ENCODE results near the gene IFI27. TPM values are rescaled to one million over a fixed set of nuclear protein-coding genes. Genes with fewer than 3 reads are reported as not detected.

The IFI27 gene
- total RNA-seq, 5 donors from 2014 or later (not counting 1 experiment from before 2014, with no cell fraction given) = 1.6 to 6.1 (median 1.8) TPM

DNA sequence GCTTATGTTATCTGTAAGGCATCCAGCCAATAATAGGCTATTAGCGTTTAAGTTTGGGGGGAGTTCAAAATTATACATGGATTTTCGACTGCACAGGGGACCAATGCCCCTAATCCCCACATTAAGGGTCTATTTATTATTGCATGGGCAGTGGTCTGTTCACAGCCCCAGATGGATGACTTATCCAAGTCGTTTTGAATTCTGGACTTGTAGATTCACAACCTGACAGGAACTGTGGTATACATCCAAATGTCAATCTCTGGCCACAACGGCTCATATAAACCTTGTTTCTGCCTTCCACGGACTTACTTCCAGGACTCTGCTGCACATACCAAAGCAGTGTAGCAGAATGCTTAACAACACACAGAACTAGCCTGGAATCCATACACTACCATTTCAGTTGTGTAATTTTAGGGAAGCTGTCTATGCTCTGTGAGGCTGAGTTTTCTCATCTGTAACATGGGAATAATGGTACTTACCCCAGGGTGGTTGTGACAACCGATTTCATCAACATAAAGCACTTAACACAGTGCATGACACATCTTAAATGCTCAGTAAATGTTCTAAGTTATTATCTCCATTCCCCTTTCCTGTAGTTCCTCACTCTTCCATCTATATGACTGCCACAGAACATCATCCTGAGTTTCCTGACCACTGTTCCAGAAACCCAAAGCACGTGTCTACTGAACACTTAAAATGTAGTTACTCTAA is 33.3 kb upstream of the IFI27 start:
- Histone ChIP-seq H3K9me3 (peaks cover 8% of the 10 kb centered on the region), H3K36me3 (ENCODE audit: control insufficient read depth in 2 of 2, extremely low read depth in 1 of 2, insufficient read depth in 1 of 2, low read length in 1 of 2) (peaks cover 5 to 25% of the 10 kb centered on the region in 2 donors), H3K4me1 (ENCODE audit: control insufficient read depth in 1 of 2, extremely low read depth in 1 of 2, insufficient read depth in 2 of 2, low read length in 2 of 2) (peaks cover 30 to 37% of the 10 kb centered on the region in 2 experiments), H3K4me3 (ENCODE audit: control insufficient read depth in 1 of 2, extremely low read depth in 1 of 2, low read length in 1 of 2) (peak overlapping the region in 1 of 2 donors; percentile 100), H3K27me3 (replicated peaks in 1 of 2; ENCODE audit: control insufficient read depth in 2 of 2, extremely low read depth in 1 of 2, insufficient read depth in 2 of 2, low read length in 1 of 2) (no peaks in the 10 kb centered on the region), H3K27ac (ENCODE audit: low read length) (no peak overlapping the region)
- Mint-ChIP-seq H3K4me1 (peaks cover 65 to 69% (median 66%) of the 10 kb centered on the region in 3 donors), H3K36me3 (peaks cover 54% of the 10 kb centered on the region), H3K9me3 (peaks cover 0 to 17% (median 14%) of the 10 kb centered on the region in 3 donors), H3K27me3 (no peaks in the 10 kb centered on the region), H3K27ac (peak overlapping the region in 1 of 2 donors; percentile 19), H3K4me3 (peak overlapping the region; percentile 99 to 100 (median 100))
- CTCF ChIA-PET = no interaction called here
- ATAC-seq (replicated peaks in 1 of 4) = no peak
- POLR2A ChIA-PET = no interaction called here
- 33% methylated on average over 1 of the region's 7 CpGs for WGBS (ENCODE audit: insufficient coverage)
- DNase-seq = no peak

DNA sequence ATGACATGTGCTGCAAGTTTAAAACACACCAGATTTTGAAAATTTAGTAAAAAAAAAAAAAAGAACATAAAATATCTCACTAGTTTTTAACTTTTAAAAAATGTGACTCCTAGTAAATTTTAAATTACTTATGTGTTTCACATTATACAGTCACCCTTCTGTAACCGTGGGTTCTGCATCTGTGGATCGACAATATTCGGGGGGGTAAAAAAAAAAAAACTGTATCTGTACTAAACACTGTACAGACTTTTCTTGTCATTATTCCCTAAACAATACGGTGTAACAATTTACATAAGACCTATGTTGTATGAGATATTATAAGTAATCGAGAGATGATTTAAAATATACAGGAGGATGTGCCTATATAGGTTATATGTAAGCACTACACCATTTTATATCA is 32.7 kb upstream of the IFI27 start:
- Histone ChIP-seq H3K4me1 (ENCODE audit: control insufficient read depth in 1 of 2, extremely low read depth in 1 of 2, insufficient read depth in 2 of 2, low read length in 2 of 2) (peaks cover 30 to 33% of the 10 kb centered on the region in 2 experiments), H3K4me3 (ENCODE audit: control insufficient read depth in 1 of 2, extremely low read depth in 1 of 2, low read length in 1 of 2) (peak overlapping the region; percentile 18 to 100), H3K36me3 (ENCODE audit: control insufficient read depth in 2 of 2, extremely low read depth in 1 of 2, insufficient read depth in 1 of 2, low read length in 1 of 2) (peaks cover 3 to 25% of the 10 kb centered on the region in 2 donors), H3K9me3 (peaks cover 8% of the 10 kb centered on the region), H3K27ac (ENCODE audit: low read length) (no peak overlapping the region), H3K27me3 (replicated peaks in 1 of 2; ENCODE audit: control insufficient read depth in 2 of 2, extremely low read depth in 1 of 2, insufficient read depth in 2 of 2, low read length in 1 of 2) (no peaks in the 10 kb centered on the region)
- ATAC-seq (replicated peaks in 1 of 4) (no peak), DNase-seq (no peak)
- CTCF ChIA-PET = no interaction called here
- peak overlapping the region; percentile 99 to 100 (median 100) for H3K4me3 Mint-ChIP-seq
- peaks cover 64 to 68% (median 66%) of the 10 kb centered on the region in 3 donors for H3K4me1 Mint-ChIP-seq
- peaks cover 52% of the 10 kb centered on the region for H3K36me3 Mint-ChIP-seq
- POLR2A ChIA-PET = no interaction called here
- WGBS (ENCODE audit: insufficient coverage) = no CpG with 5 or more reads among the region's 5 CpGs
- H3K9me3 Mint-ChIP-seq = peaks cover 0 to 15% (median 13%) of the 10 kb centered on the region in 3 donors
- no peak overlapping the region for H3K27ac Mint-ChIP-seq
- no peaks in the 10 kb centered on the region for H3K27me3 Mint-ChIP-seq

DNA sequence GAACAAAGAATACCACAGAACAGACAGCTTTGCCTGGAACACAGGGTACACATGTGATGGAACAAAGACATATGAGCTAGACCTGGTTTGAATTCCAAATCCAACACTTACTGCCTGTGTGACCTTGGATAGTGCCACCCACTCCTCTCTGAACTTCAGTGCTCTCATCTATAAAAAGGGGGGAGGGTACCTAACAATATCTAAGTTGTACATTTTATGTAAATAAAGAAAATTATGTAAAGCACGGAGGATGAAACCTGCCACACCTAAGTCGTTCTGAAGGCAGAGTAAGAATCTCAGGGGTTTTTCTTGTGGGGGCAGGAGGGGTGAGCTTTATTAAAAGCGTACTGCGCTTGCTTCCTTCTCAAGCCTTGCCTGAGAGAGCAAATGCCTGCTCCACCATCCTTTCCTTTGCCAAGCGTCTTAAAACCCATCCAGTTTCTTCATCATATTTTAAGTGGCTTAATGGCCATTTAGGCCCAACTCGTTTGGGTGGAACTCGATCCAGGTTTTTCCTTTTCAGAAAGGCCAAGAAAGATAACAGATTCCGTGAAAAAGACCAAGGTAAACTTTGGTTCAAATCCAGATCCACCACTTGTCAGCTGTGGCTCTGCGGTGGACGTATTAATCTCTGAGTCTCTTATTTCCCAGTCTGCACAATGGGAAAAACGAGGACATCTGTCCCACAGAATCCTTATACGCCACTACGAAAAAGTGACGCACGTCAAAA is 30.5 kb upstream of the IFI27 start:
- peak overlapping the region; percentile 99 to 100 (median 100) for H3K4me3 Mint-ChIP-seq
- Histone ChIP-seq H3K36me3 (ENCODE audit: control insufficient read depth in 2 of 2, extremely low read depth in 1 of 2, insufficient read depth in 1 of 2, low read length in 1 of 2) (peaks cover 3 to 21% of the 10 kb centered on the region in 2 donors), H3K9me3 (peaks cover 3% of the 10 kb centered on the region), H3K27ac (ENCODE audit: low read length) (peak overlapping the region; percentile 94), H3K4me3 (ENCODE audit: control insufficient read depth in 1 of 2, extremely low read depth in 1 of 2, low read length in 1 of 2) (peak overlapping the region; percentile 96 to 100), H3K4me1 (ENCODE audit: control insufficient read depth in 1 of 2, extremely low read depth in 1 of 2, insufficient read depth in 2 of 2, low read length in 2 of 2) (peaks cover 30 to 31% of the 10 kb centered on the region in 2 experiments), H3K27me3 (replicated peaks in 1 of 2; ENCODE audit: control insufficient read depth in 2 of 2, extremely low read depth in 1 of 2, insufficient read depth in 2 of 2, low read length in 1 of 2) (no peaks in the 10 kb centered on the region)
- POLR2A ChIA-PET = interaction anchor here (0.6 to 2.1 kb wide), 7 partner anchors 10 to 102 kb away, joined by 3 to 7 read pairs (median 3); no protein-coding TSS in a partner anchor
- H3K27ac Mint-ChIP-seq = peak overlapping the region; percentile 98 to 99
- peaks cover 0 to 6% (median 6%) of the 10 kb centered on the region in 3 donors for H3K9me3 Mint-ChIP-seq
- no peaks in the 10 kb centered on the region for H3K27me3 Mint-ChIP-seq
- CTCF ChIA-PET = interaction anchor here (0.6 to 4.3 kb wide), 5 partner anchors 42 to 57 kb away, joined by 3 to 20 read pairs (median 4); no protein-coding TSS in a partner anchor
- 0% methylated on average over 11 of the region's 15 CpGs for WGBS (ENCODE audit: insufficient coverage)
- DNase-seq (peak in 14 of 35 experiments; percentile 6 to 56 (median 17)), ATAC-seq (replicated peaks in 1 of 4) (no peak)
- H3K4me1 Mint-ChIP-seq = peaks cover 54 to 60% (median 58%) of the 10 kb centered on the region in 3 donors
- peaks cover 41% of the 10 kb centered on the region for H3K36me3 Mint-ChIP-seq

DNA sequence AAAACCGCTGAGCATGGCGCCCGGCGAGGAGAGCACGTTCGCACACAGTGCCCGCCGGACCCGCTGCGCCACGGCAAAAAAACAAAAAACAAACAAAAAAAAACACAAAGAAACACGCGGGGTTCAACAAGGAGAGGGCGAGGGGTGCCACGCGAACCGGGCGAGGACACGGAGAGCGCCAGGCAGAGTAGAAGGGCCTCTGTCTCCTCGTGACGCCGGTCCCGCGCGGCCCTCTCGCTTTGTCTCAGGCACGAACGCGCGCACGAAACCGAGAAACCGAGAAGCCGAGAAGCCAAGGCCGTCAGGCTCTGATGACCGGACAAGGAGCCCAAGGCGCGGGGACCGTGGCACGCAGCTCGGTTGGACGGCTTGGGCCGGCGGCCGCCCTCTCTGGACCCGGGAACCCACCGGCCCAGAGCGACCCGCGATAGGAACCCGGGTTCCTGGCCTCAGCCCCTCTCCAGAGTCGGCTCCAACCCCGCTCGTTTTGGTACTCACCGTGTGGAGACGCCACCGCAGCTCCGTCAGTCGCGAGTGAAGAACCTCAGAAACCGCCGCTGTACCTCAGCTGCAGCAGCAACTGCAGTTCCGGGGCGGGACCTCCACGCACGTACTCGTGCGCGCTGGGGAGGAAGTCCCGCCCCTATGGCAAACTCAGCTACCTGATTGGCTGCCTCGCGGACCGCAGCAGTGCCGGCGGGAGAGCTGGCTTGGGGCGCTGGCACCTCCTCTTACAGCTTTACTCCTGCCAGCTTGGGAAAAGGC is 29.7 kb upstream of the IFI27 start, which contains the start of the genes DDX24 and IFI27L1:
TSS of gene DDX24 (minus strand) at position 582 of the 765 bp plus-strand sequence. CDS start 1,460 bp downstream, outside the sequence.
TSS of gene IFI27L1 (plus strand) at position 690 of the 765 bp plus-strand sequence. CDS start 15,628 bp downstream, outside the sequence.
- peaks cover 47 to 53% (median 50%) of the 10 kb centered on the region in 3 donors for H3K4me1 Mint-ChIP-seq
- Histone ChIP-seq H3K27ac (ENCODE audit: low read length) (peak within 1 kb of the TSS; percentile 94), H3K36me3 (ENCODE audit: control insufficient read depth in 2 of 2, extremely low read depth in 1 of 2, insufficient read depth in 1 of 2, low read length in 1 of 2) (peaks cover 3 to 21% of the 10 kb centered on the region in 2 donors), H3K4me1 (ENCODE audit: control insufficient read depth in 1 of 2, extremely low read depth in 1 of 2, insufficient read depth in 2 of 2, low read length in 2 of 2) (peaks cover 30 to 31% of the 10 kb centered on the region in 2 experiments), H3K9me3 (no peaks in the 10 kb centered on the region), H3K27me3 (replicated peaks in 1 of 2; ENCODE audit: control insufficient read depth in 2 of 2, extremely low read depth in 1 of 2, insufficient read depth in 2 of 2, low read length in 1 of 2) (no peaks in the 10 kb centered on the region), H3K4me3 (ENCODE audit: control insufficient read depth in 1 of 2, extremely low read depth in 1 of 2, low read length in 1 of 2) (peak within 1 kb of the TSS; percentile 96 to 100)
- CTCF ChIA-PET = interaction anchor here in 1 of 2 donors (0.8 to 4.3 kb wide), 8 partner anchors 10 to 99 kb away, joined by 3 to 20 read pairs (median 5); partner anchors contain the start of genes IFI27L2 and OTUB2
- under 1% methylated on average over 68 of the region's 77 CpGs for WGBS (ENCODE audit: insufficient coverage)
- peak within 1 kb of the TSS; percentile 98 to 99 for H3K27ac Mint-ChIP-seq
- H3K4me3 Mint-ChIP-seq = peak within 1 kb of the TSS; percentile 99 to 100 (median 100)
- no peaks in the 10 kb centered on the region for H3K27me3 Mint-ChIP-seq
- H3K9me3 Mint-ChIP-seq = no peaks in the 10 kb centered on the region
- peaks cover 34% of the 10 kb centered on the region for H3K36me3 Mint-ChIP-seq
- DNase-seq (peak; percentile 87 to 99 (median 96)), ATAC-seq (replicated peaks in 1 of 4) (peak; percentile 97 to 99 (median 98))
- POLR2A ChIA-PET = interaction anchor here (0.6 to 1.2 kb wide), 11 partner anchors 14 to 101 kb away, joined by 3 to 5 read pairs (median 3); partner anchors contain the start of gene IFI27L2 (in 1 of the 2)

DNA sequence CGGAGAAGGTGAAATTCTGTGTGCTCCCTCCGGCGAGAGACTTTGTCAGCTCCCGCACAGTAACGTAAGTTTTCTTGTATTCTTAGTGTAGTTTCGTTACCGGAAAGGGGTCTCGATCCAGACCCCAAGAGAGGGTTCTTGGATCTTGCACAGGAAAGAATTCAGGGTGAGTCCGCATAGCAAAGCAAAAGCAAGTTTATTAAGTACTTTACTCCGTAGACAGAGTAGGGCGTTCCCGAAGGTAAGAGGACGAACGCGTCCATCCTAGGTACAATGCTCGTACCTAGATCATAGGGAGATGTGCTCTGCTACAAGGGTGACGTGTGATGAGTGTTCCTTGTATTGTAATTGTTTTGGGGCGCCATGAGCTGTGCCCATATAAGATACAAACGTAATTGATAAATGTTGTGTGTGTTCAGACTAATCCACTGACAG is 29.1 kb upstream of the IFI27 start:
- Mint-ChIP-seq H3K27ac (peak overlapping the region; percentile 92 to 95), H3K4me3 (peak overlapping the region; percentile 99 to 100 (median 100)), H3K27me3 (no peaks in the 10 kb centered on the region), H3K4me1 (peaks cover 42 to 50% (median 48%) of the 10 kb centered on the region in 3 donors), H3K9me3 (peaks cover 0 to 3% (median 0%) of the 10 kb centered on the region in 3 donors), H3K36me3 (peaks cover 29% of the 10 kb centered on the region)
- ATAC-seq (replicated peaks in 1 of 4) = peak; percentile 15 to 28 (median 20)
- CTCF ChIA-PET = interaction anchor here in 1 of 2 donors (0.8 to 4.3 kb wide), 8 partner anchors 9 to 99 kb away, joined by 3 to 20 read pairs (median 5); partner anchors contain the start of genes IFI27L2 and OTUB2
- Histone ChIP-seq H3K36me3 (ENCODE audit: control insufficient read depth in 2 of 2, extremely low read depth in 1 of 2, insufficient read depth in 1 of 2, low read length in 1 of 2) (peaks cover 0 to 21% of the 10 kb centered on the region in 2 donors), H3K4me3 (ENCODE audit: control insufficient read depth in 1 of 2, extremely low read depth in 1 of 2, low read length in 1 of 2) (peak overlapping the region; percentile 96 to 100), H3K27me3 (replicated peaks in 1 of 2; ENCODE audit: control insufficient read depth in 2 of 2, extremely low read depth in 1 of 2, insufficient read depth in 2 of 2, low read length in 1 of 2) (no peaks in the 10 kb centered on the region), H3K4me1 (ENCODE audit: control insufficient read depth in 1 of 2, extremely low read depth in 1 of 2, insufficient read depth in 2 of 2, low read length in 2 of 2) (peaks cover 28% of the 10 kb centered on the region in 2 experiments), H3K9me3 (no peaks in the 10 kb centered on the region), H3K27ac (ENCODE audit: low read length) (peak overlapping the region; percentile 94)
- WGBS (ENCODE audit: insufficient coverage) = 1% methylated on average over 12 of the region's 19 CpGs
- POLR2A ChIA-PET = interaction anchor here (0.6 to 1.2 kb wide), 9 partner anchors 14 to 101 kb away, joined by 3 to 8 read pairs (median 3); partner anchors contain the start of gene IFI27L2 (in 1 of the 2)
- peak in 2 of 35 experiments; percentile 8 to 41 for DNase-seq
